ENCODE results near the gene PPARG.

Gene PPARG

DNA sequence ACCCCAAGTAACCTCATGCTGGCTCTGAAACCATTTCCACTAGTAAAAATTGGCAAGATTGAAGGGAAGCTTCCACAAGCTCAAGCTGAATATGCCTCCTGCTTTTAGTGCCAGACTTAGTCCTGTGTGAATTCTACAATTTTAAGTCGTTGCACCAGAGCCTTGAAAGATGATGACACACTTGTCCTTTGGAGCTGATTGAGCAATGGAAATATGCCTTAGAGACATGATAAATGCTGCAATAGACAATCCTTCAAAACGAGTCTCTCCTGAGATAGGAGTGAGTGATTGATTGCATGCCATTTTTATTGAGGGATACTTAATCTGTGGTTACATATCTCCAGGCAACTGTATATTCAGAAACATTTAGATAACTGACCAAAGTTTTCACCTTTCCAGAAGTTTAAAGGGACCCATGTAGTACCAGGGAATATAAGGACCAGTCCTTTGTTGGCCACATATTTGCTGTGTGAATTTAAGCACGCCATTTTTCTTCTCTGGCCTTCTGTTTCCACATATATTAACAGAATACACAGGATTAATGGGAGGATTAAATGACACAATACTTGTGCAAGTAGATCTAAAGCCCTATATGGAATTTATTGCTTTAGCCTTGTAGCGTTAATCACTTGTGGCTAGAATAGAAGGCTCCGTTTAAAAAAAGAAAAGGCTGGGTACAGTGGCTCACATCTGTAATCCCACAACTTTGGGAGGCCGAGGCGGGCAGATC is 65.1 kb downstream of the PPARG start:
- no peaks in the 10 kb centered on the region for H3K4me1 ChIP-seq (ENCODE audit: control insufficient read depth, low read length)
- peaks cover 26% of the 10 kb centered on the region for H3K27me3 ChIP-seq (ENCODE audit: control insufficient read depth, low read length)
- TF ChIP-seq, protein P1, sequence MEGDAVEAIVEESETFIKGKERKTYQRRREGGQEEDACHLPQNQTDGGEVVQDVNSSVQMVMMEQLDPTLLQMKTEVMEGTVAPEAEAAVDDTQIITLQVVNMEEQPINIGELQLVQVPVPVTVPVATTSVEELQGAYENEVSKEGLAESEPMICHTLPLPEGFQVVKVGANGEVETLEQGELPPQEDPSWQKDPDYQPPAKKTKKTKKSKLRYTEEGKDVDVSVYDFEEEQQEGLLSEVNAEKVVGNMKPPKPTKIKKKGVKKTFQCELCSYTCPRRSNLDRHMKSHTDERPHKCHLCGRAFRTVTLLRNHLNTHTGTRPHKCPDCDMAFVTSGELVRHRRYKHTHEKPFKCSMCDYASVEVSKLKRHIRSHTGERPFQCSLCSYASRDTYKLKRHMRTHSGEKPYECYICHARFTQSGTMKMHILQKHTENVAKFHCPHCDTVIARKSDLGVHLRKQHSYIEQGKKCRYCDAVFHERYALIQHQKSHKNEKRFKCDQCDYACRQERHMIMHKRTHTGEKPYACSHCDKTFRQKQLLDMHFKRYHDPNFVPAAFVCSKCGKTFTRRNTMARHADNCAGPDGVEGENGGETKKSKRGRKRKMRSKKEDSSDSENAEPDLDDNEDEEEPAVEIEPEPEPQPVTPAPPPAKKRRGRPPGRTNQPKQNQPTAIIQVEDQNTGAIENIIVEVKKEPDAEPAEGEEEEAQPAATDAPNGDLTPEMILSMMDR (IDR thresholded peaks at IDR 0.05; ENCODE audit: low read depth, low read length, poor library complexity, severe bottlenecking) = no peak
- no peak for TF ChIP-seq EZH2phosphoT487 (IDR thresholded peaks at IDR 0.05; ENCODE audit: borderline replicate concordance, low read length)
- no peaks in the 10 kb centered on the region for H3K9me3 ChIP-seq (ENCODE audit: control insufficient read depth, insufficient read depth, low read length)
- H3K9me2 ChIP-seq (replicated peaks; ENCODE audit: control insufficient read depth, low read length) = no peaks in the 10 kb centered on the region
- no peak overlapping the region for H3K27ac ChIP-seq (ENCODE audit: low read depth, low read length)
- no peak overlapping the region for H3K4me2 ChIP-seq (ENCODE audit: low read length)
- H3K36me3 ChIP-seq (ENCODE audit: control insufficient read depth, low read length) = no peaks in the 10 kb centered on the region
- no peaks in the 10 kb centered on the region for H3K79me2 ChIP-seq (ENCODE audit: control insufficient read depth, low read length)
- H3K4me3 ChIP-seq (ENCODE audit: low read length) = no peak overlapping the region
- H4K20me1 ChIP-seq (ENCODE audit: control insufficient read depth, insufficient read depth, low read depth, low read length) = no peaks in the 10 kb centered on the region
- H3F3A ChIP-seq (ENCODE audit: control insufficient read depth, insufficient read depth) = no peaks in the 10 kb centered on the region

DNA sequence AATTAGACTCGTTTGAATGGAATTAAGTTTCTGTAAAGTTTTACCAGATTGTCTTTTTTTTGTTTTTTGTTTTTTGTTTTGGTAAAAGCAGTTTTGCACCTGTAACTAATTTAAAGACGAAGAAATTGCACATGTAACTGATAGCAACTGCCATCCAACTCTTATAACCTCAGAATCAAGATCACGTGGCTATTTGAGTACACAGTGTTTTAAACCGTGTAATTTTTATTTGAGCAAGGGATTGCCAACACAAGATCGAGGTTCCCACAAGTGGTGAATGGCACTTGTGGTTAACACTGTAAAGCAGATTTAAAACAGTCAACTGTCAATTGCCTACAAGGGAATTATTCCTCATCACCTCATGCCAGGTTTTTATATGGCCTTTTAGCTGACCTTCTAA is 67.3 kb downstream of the PPARG start:
- H3F3A ChIP-seq (ENCODE audit: control insufficient read depth, insufficient read depth) = no peaks in the 10 kb centered on the region

DNA sequence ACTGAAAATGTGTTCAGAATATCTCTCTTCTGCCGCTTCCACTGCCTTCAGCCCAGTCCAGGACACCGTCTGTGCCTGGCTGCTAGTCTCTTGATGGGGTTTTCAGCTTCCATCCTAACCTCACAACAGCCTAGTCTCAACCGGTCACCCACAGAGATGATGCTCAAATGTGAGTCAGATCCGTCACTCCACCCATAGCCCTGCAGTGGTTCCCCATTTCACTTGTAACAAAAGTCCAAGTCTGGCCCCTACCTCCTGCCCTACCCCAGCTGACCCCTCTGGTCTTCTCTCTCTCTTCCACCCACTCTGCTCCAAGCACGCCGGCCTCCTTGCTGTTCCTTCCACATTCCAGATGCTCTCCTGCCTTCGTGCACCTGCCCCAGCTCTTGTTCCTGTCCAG is 68.1 kb downstream of the PPARG start:
- no peak overlapping the region for H3K27ac ChIP-seq (ENCODE audit: low read depth, low read length)
- no peaks in the 10 kb centered on the region for H3K9me3 ChIP-seq (ENCODE audit: control insufficient read depth, insufficient read depth, low read length)
- H3K36me3 ChIP-seq (ENCODE audit: control insufficient read depth, low read length) = no peaks in the 10 kb centered on the region
- H3F3A ChIP-seq (ENCODE audit: control insufficient read depth, insufficient read depth) = no peaks in the 10 kb centered on the region
- TF ChIP-seq, protein P1 (IDR thresholded peaks at IDR 0.05; ENCODE audit: low read depth, low read length, poor library complexity, severe bottlenecking) = no peak
- no peak for TF ChIP-seq EZH2phosphoT487 (IDR thresholded peaks at IDR 0.05; ENCODE audit: borderline replicate concordance, low read length)
- no peak overlapping the region for H3K4me2 ChIP-seq (ENCODE audit: low read length)
- H3K9me2 ChIP-seq (replicated peaks; ENCODE audit: control insufficient read depth, low read length) = no peaks in the 10 kb centered on the region
- no peaks in the 10 kb centered on the region for H3K79me2 ChIP-seq (ENCODE audit: control insufficient read depth, low read length)
- H3K27me3 ChIP-seq (ENCODE audit: control insufficient read depth, low read length) = peaks cover 14% of the 10 kb centered on the region
- H3K4me3 ChIP-seq (ENCODE audit: low read length) = no peak overlapping the region
- no peaks in the 10 kb centered on the region for H3K4me1 ChIP-seq (ENCODE audit: control insufficient read depth, low read length)
- H4K20me1 ChIP-seq (ENCODE audit: control insufficient read depth, insufficient read depth, low read depth, low read length) = no peaks in the 10 kb centered on the region

More for the DNA sequence above, 67.3 kb downstream of the PPARG start:
- Histone ChIP-seq H4K20me1 (ENCODE audit: control insufficient read depth, insufficient read depth, low read depth, low read length) (no peaks in the 10 kb centered on the region), H3K27me3 (ENCODE audit: control insufficient read depth, low read length) (peaks cover 21% of the 10 kb centered on the region), H3K4me3 (ENCODE audit: low read length) (no peak overlapping the region), H3K9me3 (ENCODE audit: control insufficient read depth, insufficient read depth, low read length) (no peaks in the 10 kb centered on the region), H3K36me3 (ENCODE audit: control insufficient read depth, low read length) (no peaks in the 10 kb centered on the region), H3K4me1 (ENCODE audit: control insufficient read depth, low read length) (no peaks in the 10 kb centered on the region), H3K27ac (ENCODE audit: low read depth, low read length) (no peak overlapping the region), H3K4me2 (ENCODE audit: low read length) (no peak overlapping the region), H3K9me2 (replicated peaks; ENCODE audit: control insufficient read depth, low read length) (no peaks in the 10 kb centered on the region), H3K79me2 (ENCODE audit: control insufficient read depth, low read length) (no peaks in the 10 kb centered on the region)
- TF ChIP-seq, protein P1 (IDR thresholded peaks at IDR 0.05; ENCODE audit: low read depth, low read length, poor library complexity, severe bottlenecking) = no peak
- no peak for TF ChIP-seq EZH2phosphoT487 (IDR thresholded peaks at IDR 0.05; ENCODE audit: borderline replicate concordance, low read length)

Measured in DOHH2 (cell line).